Measurements from ENCODE around the gene NID2. TPM values are rescaled to one million over a fixed set of nuclear protein-coding genes. Genes with fewer than 3 reads are reported as not detected.

Gene NID2
- total RNA-seq, 1 donor from 2014 or later, result 189 TPM

- no peak for DNase-seq (ENCODE audit: extremely low read depth, low read depth, low spot score)
Observed at GRCh38 chr14:52059649-52060048, 9.2 kb downstream of the NID2 start.

GRCh38 chr14:52058341-52058740 lies 10.5 kb downstream of the NID2 start:
- no peak for DNase-seq (ENCODE audit: extremely low read depth, low read depth, low spot score)

- DNase-seq (ENCODE audit: extremely low read depth, low read depth, low spot score), result no peak
Observed at GRCh38 chr14:52055167-52055566, 13.7 kb downstream of the NID2 start.

GRCh38 chr14:52054678-52055077 lies 14.2 kb downstream of the NID2 start:
- no peak for DNase-seq (ENCODE audit: extremely low read depth, low read depth, low spot score)

GRCh38 chr14:52053044-52053443 lies 15.8 kb downstream of the NID2 start:
- no peak for DNase-seq (ENCODE audit: extremely low read depth, low read depth, low spot score)

- DNase-seq (ENCODE audit: extremely low read depth, low read depth, low spot score), result no peak
Observed at GRCh38 chr14:52052288-52052943, 16.4 kb downstream of the NID2 start.

- DNase-seq (ENCODE audit: extremely low read depth, low read depth, low spot score), result no peak
Observed at GRCh38 chr14:52051871-52052270, 17.0 kb downstream of the NID2 start.

GRCh38 chr14:52051251-52051650 lies 17.6 kb downstream of the NID2 start:
- DNase-seq (ENCODE audit: extremely low read depth, low read depth, low spot score), result no peak

- DNase-seq (ENCODE audit: extremely low read depth, low read depth, low spot score), result no peak
Observed at GRCh38 chr14:52049721-52050588, 18.9 kb downstream of the NID2 start.

- DNase-seq (ENCODE audit: extremely low read depth, low read depth, low spot score), result no peak
Observed at GRCh38 chr14:52049271-52049670, 19.6 kb downstream of the NID2 start.

GRCh38 chr14:52048641-52049204 lies 20.1 kb downstream of the NID2 start:
- no peak for DNase-seq (ENCODE audit: extremely low read depth, low read depth, low spot score)

- DNase-seq (ENCODE audit: extremely low read depth, low read depth, low spot score), result no peak
Observed at GRCh38 chr14:52048116-52048515, 20.7 kb downstream of the NID2 start.

- DNase-seq (ENCODE audit: extremely low read depth, low read depth, low spot score), result no peak
Observed at GRCh38 chr14:52046376-52046917, 22.4 kb downstream of the NID2 start.

- no peak for DNase-seq (ENCODE audit: extremely low read depth, low read depth, low spot score)
Observed at GRCh38 chr14:52044791-52045522, 23.9 kb downstream of the NID2 start.

GRCh38 chr14:52043690-52044089 lies 25.2 kb downstream of the NID2 start:
- DNase-seq (ENCODE audit: extremely low read depth, low read depth, low spot score), result no peak

- DNase-seq (ENCODE audit: extremely low read depth, low read depth, low spot score), result no peak
Observed at GRCh38 chr14:52042371-52043289, 26.2 kb downstream of the NID2 start.

- no peak for DNase-seq (ENCODE audit: extremely low read depth, low read depth, low spot score)
Observed at GRCh38 chr14:52040598-52040997, 28.3 kb downstream of the NID2 start.

GRCh38 chr14:52039124-52039815 lies 29.6 kb downstream of the NID2 start:
- DNase-seq (ENCODE audit: extremely low read depth, low read depth, low spot score), result no peak

GRCh38 chr14:52033101-52033642 lies 35.7 kb downstream of the NID2 start:
- DNase-seq (ENCODE audit: extremely low read depth, low read depth, low spot score), result no peak

Measured in glomerular endothelial cell (primary cell).